Measurements from ENCODE around the gene CPT2. TPM values are rescaled to one million over a fixed set of nuclear protein-coding genes. Genes with fewer than 3 reads are reported as not detected.

Gene CPT2
- total RNA-seq, 1 experiment from 2014 or later, result 23.5 TPM

DNA sequence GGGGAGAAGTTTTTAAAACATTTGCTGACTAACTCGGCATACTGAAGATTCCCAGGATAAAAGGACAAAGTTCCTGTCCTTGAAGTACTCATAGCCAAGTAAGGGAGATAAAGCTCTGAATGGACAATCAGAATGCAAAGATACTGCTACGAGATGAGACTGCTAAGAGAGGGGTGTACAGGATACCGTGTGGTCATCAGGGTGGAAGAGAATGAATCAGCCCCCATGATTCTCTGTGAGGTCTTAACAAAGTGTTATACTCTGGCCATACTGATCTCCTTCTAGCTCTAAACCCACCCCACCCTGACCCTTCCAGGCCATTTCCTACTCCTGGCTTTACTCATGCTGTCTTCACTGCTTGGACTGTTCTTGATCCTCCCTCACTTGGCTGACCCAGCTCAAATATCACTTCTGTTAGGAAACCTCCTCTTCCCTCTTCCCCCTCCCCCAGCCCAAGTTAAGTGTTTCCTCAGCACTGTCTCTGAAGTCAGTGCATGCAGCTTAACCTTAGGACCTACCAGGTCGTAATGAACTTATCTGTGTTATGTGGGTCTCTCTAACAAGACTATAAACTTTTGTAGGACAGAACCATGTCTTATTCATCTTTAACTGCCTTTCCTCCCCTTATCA, 57.5 kb downstream of the CPT2 start:
- DNase-seq (ENCODE audit: low read depth in 1 of 2, low spot score in 2 of 2), result no peak
- H3K36me3 ChIP-seq, result peaks cover 26% of the 10 kb centered on the region
- H3K4me3 ChIP-seq, result no peak overlapping the region
- no peaks in the 10 kb centered on the region for H3K4me1 ChIP-seq (replicated peaks)
- no peaks in the 10 kb centered on the region for H3K9me3 ChIP-seq (replicated peaks)
- H3K27me3 ChIP-seq (replicated peaks), result no peaks in the 10 kb centered on the region
- no peak overlapping the region for H3K27ac ChIP-seq

GRCh38 chr1:53255031-53255430, 58.4 kb downstream of the CPT2 start:
- Histone ChIP-seq H3K27me3 (replicated peaks) (no peaks in the 10 kb centered on the region), H3K27ac (no peak overlapping the region), H3K36me3 (peaks cover 30% of the 10 kb centered on the region), H3K4me1 (replicated peaks) (no peaks in the 10 kb centered on the region), H3K4me3 (no peak overlapping the region), H3K9me3 (replicated peaks) (no peaks in the 10 kb centered on the region)
- DNase-seq (ENCODE audit: low read depth in 1 of 2, low spot score in 2 of 2), result no peak

DNA sequence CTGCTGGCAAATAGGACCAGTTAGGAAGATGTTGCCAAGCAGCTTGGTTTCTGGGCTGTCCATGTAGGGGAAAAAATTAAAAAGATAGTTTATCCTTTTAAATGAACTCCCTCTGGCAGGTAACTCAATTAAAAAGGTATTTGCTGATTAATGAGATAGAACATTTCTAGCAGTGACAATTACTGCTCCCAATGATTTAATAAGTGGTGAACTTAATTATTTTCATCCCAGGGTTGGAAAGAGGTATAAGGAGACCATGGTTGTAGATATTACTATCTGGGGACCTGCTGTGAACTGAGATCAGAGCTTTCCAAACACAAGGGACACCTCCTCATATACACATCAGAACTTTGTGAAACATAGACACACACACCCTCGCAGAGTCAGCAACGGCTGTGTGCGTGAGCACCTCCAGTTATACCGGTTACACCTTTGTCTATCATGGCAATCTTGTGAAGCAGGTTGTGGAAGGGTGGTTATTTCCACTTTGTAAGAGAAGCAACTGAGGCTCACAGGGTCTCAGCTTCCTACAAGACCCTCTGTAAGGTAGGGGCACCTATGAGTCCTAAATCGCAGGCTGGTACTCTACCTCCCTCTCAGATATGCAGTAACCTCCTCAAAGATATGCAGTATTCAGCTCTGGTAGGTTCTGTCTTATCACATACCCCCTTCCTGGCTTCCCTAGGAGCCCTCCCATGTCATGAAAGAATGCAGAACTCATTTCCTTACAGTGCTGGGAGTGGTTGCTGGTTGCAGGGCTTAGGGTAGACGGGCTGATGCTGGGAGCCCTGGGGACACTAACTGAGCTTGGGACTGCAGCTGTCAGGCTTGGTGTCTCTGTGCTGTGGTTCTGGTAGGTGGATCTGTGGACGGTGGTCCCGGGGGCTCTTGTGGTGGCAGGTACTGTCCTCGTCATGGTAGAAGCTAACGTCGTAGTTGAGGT, 60.2 kb downstream of the CPT2 start:
- Histone ChIP-seq H3K4me3 (no peak overlapping the region), H3K27ac (no peak overlapping the region), H3K27me3 (replicated peaks) (no peaks in the 10 kb centered on the region), H3K9me3 (replicated peaks) (no peaks in the 10 kb centered on the region), H3K36me3 (peaks cover 47% of the 10 kb centered on the region), H3K4me1 (replicated peaks) (no peaks in the 10 kb centered on the region)
- DNase-seq (ENCODE audit: low read depth in 1 of 2, low spot score in 2 of 2), result no peak

GRCh38 chr1:53257454-53258081, 60.9 kb downstream of the CPT2 start:
- peaks cover 53% of the 10 kb centered on the region for H3K36me3 ChIP-seq
- no peak overlapping the region for H3K27ac ChIP-seq
- H3K4me3 ChIP-seq, result no peak overlapping the region
- DNase-seq (ENCODE audit: low read depth in 1 of 2, low spot score in 2 of 2), result no peak
- H3K27me3 ChIP-seq (replicated peaks), result no peaks in the 10 kb centered on the region
- no peaks in the 10 kb centered on the region for H3K9me3 ChIP-seq (replicated peaks)
- no peaks in the 10 kb centered on the region for H3K4me1 ChIP-seq (replicated peaks)

- Histone ChIP-seq H3K27me3 (replicated peaks) (no peaks in the 10 kb centered on the region), H3K9me3 (replicated peaks) (no peaks in the 10 kb centered on the region), H3K27ac (no peak overlapping the region), H3K4me3 (no peak overlapping the region), H3K4me1 (replicated peaks) (no peaks in the 10 kb centered on the region), H3K36me3 (peaks cover 59% of the 10 kb centered on the region)
- no peak for DNase-seq (ENCODE audit: low read depth in 1 of 2, low spot score in 2 of 2)
Measured at GRCh38 chr1:53258216-53258615, 61.6 kb downstream of the CPT2 start.

DNA sequence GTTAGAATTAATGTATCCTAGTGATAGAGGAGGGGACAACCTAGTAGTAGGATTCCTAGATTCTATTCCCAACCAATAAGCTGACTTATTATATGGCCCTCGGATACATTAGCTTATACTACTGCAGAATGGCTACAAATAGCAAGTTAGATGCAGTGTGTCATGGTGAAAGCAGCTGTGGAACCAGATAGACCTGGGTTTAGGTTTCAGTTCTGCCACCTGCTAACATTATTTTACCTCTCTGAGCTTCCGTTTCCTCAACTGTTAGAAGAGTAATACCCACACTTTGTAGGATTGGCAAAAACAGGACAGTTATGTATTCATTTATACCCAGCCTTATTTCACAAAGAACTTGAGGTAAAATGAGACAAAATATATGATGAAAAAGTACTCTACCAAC, 63.3 kb downstream of the CPT2 start:
- H3K27ac ChIP-seq, result no peak overlapping the region
- peaks cover 68% of the 10 kb centered on the region for H3K36me3 ChIP-seq
- H3K27me3 ChIP-seq (replicated peaks), result no peaks in the 10 kb centered on the region
- H3K4me1 ChIP-seq (replicated peaks), result no peaks in the 10 kb centered on the region
- no peak overlapping the region for H3K4me3 ChIP-seq
- DNase-seq (ENCODE audit: low read depth in 1 of 2, low spot score in 2 of 2), result no peak
- H3K9me3 ChIP-seq (replicated peaks), result no peaks in the 10 kb centered on the region

DNA sequence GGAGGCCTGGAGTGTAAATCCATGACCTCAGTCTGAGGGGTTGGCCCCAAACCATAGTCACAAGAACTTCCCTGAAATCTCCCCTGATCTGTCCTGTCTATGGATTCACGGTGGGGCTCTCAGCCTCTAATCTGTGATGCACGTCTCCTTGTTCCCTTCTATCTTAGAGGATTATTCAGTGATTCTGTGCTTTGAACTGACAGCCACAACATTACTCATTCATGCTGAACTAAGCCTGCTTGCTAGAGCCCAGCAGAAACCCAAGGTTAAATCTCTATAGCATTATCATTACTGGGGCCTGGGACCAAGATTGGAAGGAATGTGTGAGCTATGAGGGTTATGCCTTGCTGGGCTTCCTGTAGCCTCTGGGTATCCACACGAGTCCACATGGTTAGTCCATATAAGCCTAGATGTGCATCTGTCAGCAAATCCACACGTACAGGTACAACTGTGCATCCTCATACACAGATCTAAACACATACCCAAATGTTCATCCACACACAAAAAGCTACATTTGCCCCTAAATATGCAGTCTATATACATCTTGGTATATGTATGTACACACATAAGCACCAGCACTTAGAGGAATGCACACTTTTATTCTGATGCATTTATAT, 64.1 kb downstream of the CPT2 start:
- Histone ChIP-seq H3K4me3 (no peak overlapping the region), H3K9me3 (replicated peaks) (no peaks in the 10 kb centered on the region), H3K36me3 (peaks cover 69% of the 10 kb centered on the region), H3K27ac (no peak overlapping the region), H3K27me3 (replicated peaks) (no peaks in the 10 kb centered on the region), H3K4me1 (replicated peaks) (no peaks in the 10 kb centered on the region)
- DNase-seq (ENCODE audit: low read depth in 1 of 2, low spot score in 2 of 2), result no peak

GRCh38 chr1:53262000-53262399, 65.4 kb downstream of the CPT2 start:
- H3K4me1 ChIP-seq (replicated peaks), result no peaks in the 10 kb centered on the region
- H3K36me3 ChIP-seq, result peaks cover 65% of the 10 kb centered on the region
- no peaks in the 10 kb centered on the region for H3K27me3 ChIP-seq (replicated peaks)
- H3K4me3 ChIP-seq, result no peak overlapping the region
- DNase-seq (ENCODE audit: low read depth in 1 of 2, low spot score in 2 of 2), result no peak
- no peak overlapping the region for H3K27ac ChIP-seq
- no peaks in the 10 kb centered on the region for H3K9me3 ChIP-seq (replicated peaks)

Other genes starting within 250 kb of the CPT2 start
- 1.3 and 4.1 TPM in 2 replicates for gene PODN, start 134.6 kb upstream of the CPT2 start, total RNA-seq (2014; rRNA removed; shearing (Covaris generic))
- 4.5 and 12.1 TPM in 2 replicates for gene SLC1A7, start 54.2 kb upstream of the CPT2 start, total RNA-seq (2014; rRNA removed; shearing (Covaris generic))
- 90.0 and 92.7 TPM in 2 replicates for gene CZIB, start 23.8 kb downstream of the CPT2 start, total RNA-seq (2014; rRNA removed; shearing (Covaris generic))
- 35.4 and 76.7 TPM in 2 replicates for gene MAGOH, start 41.7 kb downstream of the CPT2 start, total RNA-seq (2014; rRNA removed; shearing (Covaris generic))
- 15.6 and 16.2 TPM in 2 replicates for gene LRP8, start 131.2 kb downstream of the CPT2 start, total RNA-seq (2014; rRNA removed; shearing (Covaris generic))

Measured in SJSA1 (cell line).